HepG2 (cell line): ENCODE measurements around the gene SEC14L1.

Source experiments
- CEBPZ ChIP-seq: IDR thresholded peaks from 2 replicates; pipeline ENCODE4 v1.6.1; 2012; ENCODE audit warnings: low read length, improper control_type of control experiment
- CTCF ChIP-seq: sonication (generic); formaldehyde crosslinking; IDR thresholded peaks from 2 replicates; pipeline ENCODE4 v1.5.0; 2020; ENCODE audit warnings: mild to moderate bottlenecking, missing genetic modification reagents, moderate library complexity
- EZH2 ChIP-seq: conservative IDR thresholded peaks from 2 replicates; pipeline ENCODE4 v1.6.1; 2012; ENCODE audit warnings: mild to moderate bottlenecking, low read depth, low read length, moderate library complexity
- MAZ ChIP-seq, 2 experiments: sonication (generic) in 1 of 2; formaldehyde crosslinking in 1 of 2; IDR thresholded peaks; 2 replicates each; pipeline versions ENCODE4 v1.5.0 to v1.6.1; 2012 to 2020; ENCODE audit warnings: low read depth in 2 of 2, mild to moderate bottlenecking in 2 of 2, borderline replicate concordance in 1 of 2, improper control_type of control experiment in 1 of 2, low read length in 1 of 2, missing genetic modification reagents in 1 of 2, moderate library complexity in 1 of 2
- RFX1 ChIP-seq: fragments of 450-650 bp; IDR thresholded peaks from 2 replicates; pipeline ENCODE4 v1.6.1; 2017
- TEF ChIP-seq: sonication (generic); formaldehyde crosslinking; IDR thresholded peaks from 2 replicates; pipeline ENCODE4 v1.5.0; 2020; ENCODE audit warnings: missing genetic modification reagents

GRCh38 chr17:77180503-77181357 lies 40.0 kb downstream of the SEC14L1 start:
- TF ChIP-seq CTCF (CRISPR knock-in tag) (no peak), RFX1 (no peak), TEF (CRISPR knock-in tag) (no peak), EZH2 (no peak), MAZ (IDR thresholded peaks at IDR 0.05; ENCODE audit: borderline replicate concordance, low read depth, low read length) (no peak), MAZ (CRISPR knock-in tag; IDR thresholded peaks at IDR 0.05; ENCODE audit: low read depth) (no peak), CEBPZ (no peak)
